Measurements from ENCODE around the gene CNIH3.

- TF ChIP-seq ZNF622 (IDR thresholded peaks at IDR 0.05) = no peak
- no peak for TF ChIP-seq BHLHE40 (IDR thresholded peaks at IDR 0.05; ENCODE audit: borderline replicate concordance in 1 of 2, low read depth in 2 of 2, low read length in 1 of 2)
- no peak for TF ChIP-seq NR2C2 (IDR thresholded peaks at IDR 0.05; ENCODE audit: borderline replicate concordance, control insufficient read depth, insufficient read length, low read depth)
- no peak for TF ChIP-seq JUND (IDR thresholded peaks at IDR 0.05; ENCODE audit: low read depth, low read length)
- TF ChIP-seq TARDBP (IDR thresholded peaks at IDR 0.05; ENCODE audit: borderline replicate concordance) = no peak
- no peak for TF ChIP-seq POLR2AphosphoS5 (IDR thresholded peaks at IDR 0.05; ENCODE audit: low read length)
- TF ChIP-seq POLR2A (IDR thresholded peaks at IDR 0.05; ENCODE audit: low read depth, low read length) = no peak
- no peak for TF ChIP-seq CTCF (IDR thresholded peaks at IDR 0.05 in 2 of 3, conservative IDR thresholded peaks at IDR 0.05 in 1 of 3; ENCODE audit: control insufficient read depth in 2 of 3, extremely low read depth in 1 of 3, insufficient read depth in 1 of 3, low read depth in 3 of 3, low read length in 3 of 3)
- TF ChIP-seq RAD21 (IDR thresholded peaks at IDR 0.05; ENCODE audit: insufficient read depth, low read depth, low read length) = no peak
- no peak for TF ChIP-seq MAX (IDR thresholded peaks at IDR 0.05; ENCODE audit: low read depth, low read length)
- no peak for TF ChIP-seq SKIL (IDR thresholded peaks at IDR 0.05; ENCODE audit: low read depth, poor library complexity, severe bottlenecking)
- TF ChIP-seq RFX5 (IDR thresholded peaks at IDR 0.05; ENCODE audit: low read depth, low read length) = no peak
- TF ChIP-seq PAX5 (IDR thresholded peaks at IDR 0.05; ENCODE audit: borderline replicate concordance, low read depth, low read length) = no peak
Observed at GRCh38 chr1:224698015-224698451, 81.9 kb downstream of the CNIH3 start.

All from GM12878 (cell line).